Muscle layer of duodenum (tissue), 2 donors: ENCODE data around the gene SLC8B1.

ENCODE experiments used
- H3K27ac ChIP-seq: one replicate; pipeline ENCODE4 v1.7.0; 2013; ENCODE audit warnings: mild to moderate bottlenecking, low read length
- H3K27me3 ChIP-seq: one replicate; pipeline ENCODE4 v1.7.0; 2013; ENCODE audit warnings: low read depth, mild to moderate bottlenecking, control low read depth, low read length
- H3K36me3 ChIP-seq, 2 donors: one replicate each; pipeline ENCODE4 v1.7.0; 2013; ENCODE audit warnings: low read length in 2 of 2, control low read depth in 1 of 2, mild to moderate bottlenecking in 1 of 2; ENCODE audit not compliant: insufficient read depth in 2 of 2, control insufficient read depth in 1 of 2
- H3K4me1 ChIP-seq, 2 donors: one replicate each; pipeline ENCODE4 v1.7.0; 2013; ENCODE audit warnings: low read length in 2 of 2, mild to moderate bottlenecking in 2 of 2, control low read depth in 1 of 2, moderate library complexity in 1 of 2; ENCODE audit not compliant: insufficient read depth in 2 of 2, control insufficient read depth in 1 of 2
- H3K4me3 ChIP-seq, 2 donors: one replicate each; pipeline ENCODE4 v1.7.0; 2013; ENCODE audit warnings: low read length in 2 of 2, low read depth in 1 of 2, mild to moderate bottlenecking in 1 of 2
- H3K9me3 ChIP-seq, 2 donors: one replicate each; pipeline ENCODE4 v1.7.0; 2013; ENCODE audit warnings: low read length in 2 of 2, control low read depth in 1 of 2, mild to moderate bottlenecking in 1 of 2; ENCODE audit not compliant: control insufficient read depth in 1 of 2
- donor health status: healthy.

The SLC8B1 gene

GRCh38 chr12:113250045-113250444 is 84.9 kb downstream of the SLC8B1 start:
- Histone ChIP-seq H3K4me3 (no peak overlapping the region), H3K27ac (no peak overlapping the region), H3K4me1 (peaks cover 15 to 23% of the 10 kb centered on the region in 2 donors), H3K27me3 (no peaks in the 10 kb centered on the region), H3K9me3 (no peaks in the 10 kb centered on the region), H3K36me3 (peaks cover 16 to 39% of the 10 kb centered on the region in 2 donors)

- Histone ChIP-seq H3K4me3 (no peak overlapping the region), H3K4me1 (peaks cover 17 to 28% of the 10 kb centered on the region in 2 donors), H3K27ac (no peak overlapping the region), H3K9me3 (no peaks in the 10 kb centered on the region), H3K27me3 (no peaks in the 10 kb centered on the region), H3K36me3 (peaks cover 16 to 39% of the 10 kb centered on the region in 2 donors)
Observed at GRCh38 chr12:113249546-113249945, 85.4 kb downstream of the SLC8B1 start.

- no peaks in the 10 kb centered on the region for H3K27me3 ChIP-seq
- peaks cover 16 to 37% of the 10 kb centered on the region in 2 donors for H3K36me3 ChIP-seq
- no peak overlapping the region for H3K27ac ChIP-seq
- peaks cover 22 to 34% of the 10 kb centered on the region in 2 donors for H3K4me1 ChIP-seq
- H3K4me3 ChIP-seq = no peak overlapping the region
- H3K9me3 ChIP-seq = no peaks in the 10 kb centered on the region
Observed at GRCh38 chr12:113248842-113249435, 86.0 kb downstream of the SLC8B1 start.
